Fibroblast of lung (primary cell): ENCODE data around the gene SLC44A1. TPM values are rescaled to one million over a fixed set of nuclear protein-coding genes. Genes with fewer than 3 reads are reported as not detected.

Source experiments
- DNase-seq, 2 donors: peaks; one replicate each; pipeline versions ENCODE4 v3.0.0 to v3.0.0-alpha.2; 2010; ENCODE audit warnings: low read depth in 2 of 2
- H2AFZ ChIP-seq: 2 replicates; pipeline ENCODE4 v1.5.1; 2012; ENCODE audit warnings: low read length, control low read depth, inconsistent platforms
- H3K27ac ChIP-seq: 2 replicates; pipeline ENCODE4 v1.5.1; 2011; ENCODE audit warnings: low read length, control low read depth; ENCODE audit not compliant: insufficient read depth
- H3K27me3 ChIP-seq: 2 replicates; pipeline ENCODE4 v1.5.1; 2011; ENCODE audit warnings: mild to moderate bottlenecking, low read length; ENCODE audit not compliant: control insufficient read depth, insufficient read depth
- H3K36me3 ChIP-seq: 2 replicates; pipeline ENCODE4 v1.5.1; 2011; ENCODE audit warnings: low read length; ENCODE audit not compliant: control insufficient read depth, insufficient read depth
- H3K4me1 ChIP-seq: 2 replicates; pipeline ENCODE4 v1.5.1; 2011; ENCODE audit warnings: low read length; ENCODE audit not compliant: control insufficient read depth, insufficient read depth; ENCODE audit errors: extremely low read depth
- H3K4me2 ChIP-seq: 2 replicates; pipeline ENCODE4 v1.5.1; 2011; ENCODE audit warnings: low read length, control low read depth; ENCODE audit not compliant: insufficient read depth; ENCODE audit errors: extremely low read depth
- H3K4me3 ChIP-seq, 4 experiments: fragments of 200-600 bp in 1 of 4; sonication (generic) in 1 of 4; replicated peaks in 1 of 4; 2 replicates each; pipeline ENCODE4 v1.5.1; 2011 to 2016; ENCODE audit warnings: low read length in 4 of 4, low read depth in 3 of 4, mild to moderate bottlenecking in 3 of 4, control low read depth in 2 of 4, inconsistent platforms in 1 of 4, mixed read lengths in 1 of 4; ENCODE audit not compliant: insufficient read depth in 1 of 4; ENCODE audit errors: control extremely low read depth in 1 of 4
- H3K79me2 ChIP-seq: 2 replicates; pipeline ENCODE4 v1.5.1; 2012; ENCODE audit warnings: mild to moderate bottlenecking, low read length, inconsistent platforms; ENCODE audit not compliant: control insufficient read depth, insufficient read depth
- H3K9ac ChIP-seq: 2 replicates; pipeline ENCODE4 v1.5.1; 2011; ENCODE audit warnings: mild to moderate bottlenecking, low read length, control low read depth; ENCODE audit not compliant: insufficient read depth
- H3K9me3 ChIP-seq: 2 replicates; pipeline ENCODE4 v1.5.1; 2012; ENCODE audit warnings: low read depth, low read length; ENCODE audit not compliant: control insufficient read depth, insufficient read depth
- H4K20me1 ChIP-seq: 2 replicates; pipeline ENCODE4 v1.5.1; 2011; ENCODE audit warnings: low read length; ENCODE audit not compliant: control insufficient read depth, insufficient read depth; ENCODE audit errors: extremely low read depth
- CTCF ChIP-seq, 2 donors: IDR thresholded peaks in 1 of 2; conservative IDR thresholded peaks in 1 of 2; 1 replicate in 1 of 2; 2 replicates in 1 of 2; pipeline ENCODE4 v1.5.1; 2011 to 2012; ENCODE audit warnings: low read length in 2 of 2, control low read depth in 1 of 2, inconsistent platforms in 1 of 2, low read depth in 1 of 2, mild to moderate bottlenecking in 1 of 2
- EZH2 ChIP-seq: IDR thresholded peaks from 2 replicates; pipeline ENCODE4 v1.5.1; 2012; ENCODE audit warnings: low read length, control low read depth, mild to moderate bottlenecking; ENCODE audit errors: missing control alignments
- polyA plus RNA-seq, 2 donors: library from polyadenylated mRNA; depleted of rRNA in 1 of 2; stranded (reverse) in 1 of 2; unstranded in 1 of 2; fragments of >200 nt; gene quantifications; 2 replicates each; pipeline ENCODE4 v1.2.1, GENCODE V29; 2011 to 2012; ENCODE audit warnings: missing spikeins in 1 of 2
- total RNA-seq: library from RNA; depleted of rRNA; stranded (reverse); fragments of >200 nt; gene quantifications from 2 replicates; pipeline ENCODE4 v1.2.1, GENCODE V29; 2014

Gene SLC44A1
- total and polyA plus RNA-seq, 2 donors (not counting 1 experiment from before 2014, with no cell fraction given): 35.9 to 54.2 TPM

GRCh38 chr9:105328296-105328695 lies 83.8 kb downstream of the SLC44A1 start:
- Histone ChIP-seq H3K4me3 (no peak overlapping the region), H3K9me3 (no peaks in the 10 kb centered on the region), H3K27me3 (no peaks in the 10 kb centered on the region), H3K79me2 (no peaks in the 10 kb centered on the region), H2AFZ (no peak overlapping the region), H3K27ac (no peak overlapping the region), H3K9ac (no peak overlapping the region), H3K36me3 (no peaks in the 10 kb centered on the region), H3K4me2 (no peak overlapping the region), H4K20me1 (no peaks in the 10 kb centered on the region), H3K4me1 (peaks cover 4% of the 10 kb centered on the region)
- TF ChIP-seq EZH2: no peak
- no peak for TF ChIP-seq CTCF (conservative IDR thresholded peaks at IDR 0.05 in 1 of 2, IDR thresholded peaks at IDR 0.05 in 1 of 2; ENCODE audit: low read depth in 1 of 2, low read length in 2 of 2)
- no peak for DNase-seq

GRCh38 chr9:105328872-105329718 lies 84.6 kb downstream of the SLC44A1 start:
- Histone ChIP-seq H3K27me3 (no peaks in the 10 kb centered on the region), H3K9ac (no peak overlapping the region), H3K4me1 (peaks cover 4% of the 10 kb centered on the region), H4K20me1 (no peaks in the 10 kb centered on the region), H3K27ac (no peak overlapping the region), H3K9me3 (no peaks in the 10 kb centered on the region), H2AFZ (no peak overlapping the region), H3K4me2 (peak overlapping the region; percentile 3), H3K4me3 (no peak overlapping the region), H3K36me3 (no peaks in the 10 kb centered on the region), H3K79me2 (no peaks in the 10 kb centered on the region)
- no peak for TF ChIP-seq CTCF (conservative IDR thresholded peaks at IDR 0.05 in 1 of 2, IDR thresholded peaks at IDR 0.05 in 1 of 2; ENCODE audit: low read depth in 1 of 2, low read length in 2 of 2)
- no peak for TF ChIP-seq EZH2
- no peak for DNase-seq

- H2AFZ ChIP-seq: no peak overlapping the region
- H3K4me1 ChIP-seq: peaks cover 4% of the 10 kb centered on the region
- no peaks in the 10 kb centered on the region for H3K36me3 ChIP-seq
- TF ChIP-seq CTCF (conservative IDR thresholded peaks at IDR 0.05 in 1 of 2, IDR thresholded peaks at IDR 0.05 in 1 of 2; ENCODE audit: low read depth in 1 of 2, low read length in 2 of 2) (no peak), EZH2 (no peak)
- DNase-seq: peak in 1 of 2 donors; percentile 25
- no peak overlapping the region for H3K4me3 ChIP-seq
- no peak overlapping the region for H3K9ac ChIP-seq
- no peak overlapping the region for H3K4me2 ChIP-seq
- no peaks in the 10 kb centered on the region for H3K79me2 ChIP-seq
- no peak overlapping the region for H3K27ac ChIP-seq
- H4K20me1 ChIP-seq: no peaks in the 10 kb centered on the region
- no peaks in the 10 kb centered on the region for H3K9me3 ChIP-seq
- no peaks in the 10 kb centered on the region for H3K27me3 ChIP-seq
Observed at GRCh38 chr9:105329719-105330062, 85.2 kb downstream of the SLC44A1 start.
